Globus pallidus (tissue), 1 donor: ENCODE results near the gene TANC1.
A peak's percentile ranks its signal among the peaks of the same experiment; 100 is the strongest.
"Not testable (repeated sequence)": the region's sequence is repeated elsewhere in the genome, so short reads cannot be mapped to it uniquely, and the experiment has no call there.

Source experiments
- DNase-seq: peaks from one replicate; pipeline ENCODE4 v3.0.0-alpha.2; 2015; ENCODE audit warnings: low spot score

TANC1 gene

DNA sequence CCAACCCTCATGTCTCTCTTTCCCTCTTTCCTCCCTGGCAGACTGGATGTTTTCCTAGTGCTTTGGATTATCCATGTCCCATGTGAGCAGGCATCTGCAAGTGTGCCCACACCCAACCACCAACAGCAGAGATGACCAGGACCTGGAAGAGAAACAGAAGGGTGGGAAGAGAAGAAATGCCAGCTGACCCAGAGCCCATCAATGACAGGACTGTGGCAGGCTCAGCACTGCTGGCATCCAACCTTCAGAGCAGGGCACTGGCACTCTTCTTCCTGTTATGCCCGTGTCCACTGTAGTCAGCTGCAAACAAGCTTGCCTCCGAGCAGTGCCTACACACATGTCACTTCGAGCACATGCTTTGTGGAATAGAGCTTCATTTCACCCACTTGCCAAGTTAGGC lies 121.1 kb downstream of the TANC1 start:
- no peak for DNase-seq

DNA sequence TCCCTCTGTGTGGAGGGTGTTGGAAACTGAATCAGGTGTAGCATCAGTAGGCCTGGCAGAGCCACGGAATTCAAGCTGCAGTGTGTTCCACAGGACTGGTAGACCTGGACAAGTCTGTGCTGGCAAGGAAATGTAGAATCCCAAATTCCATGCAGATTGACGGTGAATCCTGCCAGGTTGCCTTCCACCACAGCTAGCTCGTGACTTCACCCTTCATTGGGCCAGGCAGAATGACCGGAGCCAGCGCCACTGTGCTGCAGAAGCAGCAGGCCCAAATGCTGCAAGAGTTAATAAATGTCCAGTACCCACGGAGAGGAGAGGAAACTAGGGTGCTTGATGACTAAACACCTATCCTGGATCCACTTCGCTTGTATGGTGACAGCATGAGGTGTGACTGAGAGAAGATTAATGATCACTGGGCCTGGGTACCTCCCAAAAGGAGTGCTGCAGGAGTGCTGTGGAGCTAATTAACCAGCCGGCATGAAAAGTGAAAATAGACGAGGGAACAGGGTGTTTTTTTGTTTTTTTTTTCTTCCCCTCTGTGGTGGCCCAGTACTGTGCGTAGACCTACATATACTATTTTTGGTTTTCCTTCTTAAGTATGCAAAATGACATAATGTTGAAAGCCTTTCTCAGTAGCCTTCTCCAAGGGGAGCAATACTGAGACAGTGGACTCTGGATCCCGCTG lies 122.2 kb downstream of the TANC1 start:
- DNase-seq = no peak

DNA sequence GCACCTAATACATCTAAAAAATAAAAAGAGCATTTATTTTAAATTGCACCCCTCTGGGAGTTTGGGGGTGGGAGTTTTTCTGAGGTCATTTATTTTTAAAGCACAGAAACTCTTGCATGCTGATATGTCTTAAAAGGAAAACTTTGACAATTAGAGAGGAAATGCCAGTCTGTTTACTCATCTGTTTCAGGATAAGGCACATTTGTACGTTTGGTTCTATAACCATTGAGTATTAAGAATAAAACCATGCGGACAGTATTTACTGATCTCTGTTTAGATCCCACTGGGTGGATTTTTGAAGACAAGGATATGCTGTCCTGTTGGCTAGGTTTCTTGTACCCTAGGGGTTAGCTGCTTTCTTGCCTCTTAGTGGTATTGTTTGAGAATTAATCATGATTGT lies 122.9 kb downstream of the TANC1 start:
- DNase-seq = no peak

DNA sequence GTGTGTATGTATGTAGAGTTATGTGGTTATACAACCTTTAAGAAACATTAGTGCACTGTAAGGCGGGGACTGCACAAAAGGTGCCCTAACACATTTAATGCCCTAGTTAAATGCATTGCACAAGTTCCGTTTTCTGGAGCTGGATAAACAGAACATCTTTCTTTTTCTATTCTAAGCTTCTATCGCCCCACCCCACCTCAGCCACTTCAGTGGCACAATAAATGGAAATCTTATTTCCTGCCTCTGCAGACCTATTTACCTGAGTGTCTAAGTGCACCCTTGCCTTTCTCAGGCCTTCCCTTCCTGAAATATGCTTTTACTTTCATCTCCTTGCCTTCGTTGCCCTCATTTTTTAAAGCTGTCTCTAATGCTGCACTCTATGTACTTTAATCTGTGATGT lies 123.5 kb downstream of the TANC1 start:
- DNase-seq = no peak

DNA sequence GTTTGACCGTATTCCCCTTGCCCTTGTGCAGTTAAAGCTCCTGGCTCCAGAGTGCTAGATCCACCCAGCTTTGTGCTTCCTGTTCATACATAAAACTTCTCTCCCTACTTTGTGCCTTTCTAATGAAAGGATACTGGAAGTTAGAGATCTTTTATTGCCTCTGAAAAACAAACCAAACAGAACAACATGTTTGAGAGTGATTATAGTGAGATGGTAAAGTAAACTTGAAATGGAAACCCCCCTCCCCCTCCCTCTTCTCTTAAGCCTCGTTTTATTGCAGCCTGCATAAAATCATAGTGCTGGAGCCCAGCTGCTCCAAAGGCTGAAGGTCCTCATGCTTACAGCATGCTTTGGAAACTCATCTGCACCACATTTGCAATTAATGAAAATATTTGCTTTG lies 125.1 kb downstream of the TANC1 start:
- no peak for DNase-seq

DNA sequence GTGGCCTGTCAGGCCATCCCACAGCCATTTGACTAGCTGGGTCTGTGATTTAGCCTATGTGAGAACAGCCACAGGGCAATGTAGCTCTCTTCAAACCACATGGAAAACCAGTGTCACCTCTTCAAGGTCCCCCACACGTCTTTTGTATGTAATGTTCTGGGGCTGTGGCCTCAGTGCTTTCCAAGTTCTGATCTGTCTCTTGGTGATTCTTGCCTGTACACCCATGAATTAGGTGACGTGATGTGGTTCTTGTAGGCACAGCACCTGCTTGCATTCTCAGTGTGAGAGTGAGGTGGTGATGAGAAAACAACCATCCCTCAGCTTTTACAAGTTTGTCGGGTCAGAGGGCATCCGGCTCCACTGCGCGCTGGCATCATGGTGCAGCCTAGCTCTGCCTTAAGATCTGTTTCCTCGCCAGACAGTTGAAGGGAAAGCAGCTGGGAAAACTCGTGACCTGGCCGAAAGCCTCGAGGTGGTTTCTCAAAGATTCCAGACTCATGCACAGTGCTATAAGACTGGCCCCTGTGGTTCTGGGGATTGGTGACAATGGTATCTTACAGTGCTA lies 125.8 kb downstream of the TANC1 start:
- DNase-seq = no peak

DNA sequence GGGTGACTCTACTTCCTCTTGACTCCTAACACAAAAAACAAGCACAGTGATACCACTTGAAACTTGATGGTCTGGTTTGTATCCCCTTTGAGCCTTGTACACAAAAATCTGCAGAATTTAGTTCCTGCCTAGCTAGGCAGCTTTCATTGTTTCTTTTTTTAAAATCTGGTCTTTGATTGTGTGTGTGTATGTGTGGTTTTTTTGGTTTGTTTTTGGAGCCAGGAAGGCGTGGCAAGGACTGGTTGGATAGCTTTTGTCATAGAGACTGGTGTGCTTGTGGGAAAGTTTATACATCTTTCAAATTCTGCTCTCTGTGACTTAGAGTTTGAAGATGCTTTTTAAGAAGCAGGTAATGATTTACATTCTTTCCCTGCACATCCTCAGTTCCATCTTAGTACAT lies 127.4 kb downstream of the TANC1 start:
- DNase-seq = no peak

DNA sequence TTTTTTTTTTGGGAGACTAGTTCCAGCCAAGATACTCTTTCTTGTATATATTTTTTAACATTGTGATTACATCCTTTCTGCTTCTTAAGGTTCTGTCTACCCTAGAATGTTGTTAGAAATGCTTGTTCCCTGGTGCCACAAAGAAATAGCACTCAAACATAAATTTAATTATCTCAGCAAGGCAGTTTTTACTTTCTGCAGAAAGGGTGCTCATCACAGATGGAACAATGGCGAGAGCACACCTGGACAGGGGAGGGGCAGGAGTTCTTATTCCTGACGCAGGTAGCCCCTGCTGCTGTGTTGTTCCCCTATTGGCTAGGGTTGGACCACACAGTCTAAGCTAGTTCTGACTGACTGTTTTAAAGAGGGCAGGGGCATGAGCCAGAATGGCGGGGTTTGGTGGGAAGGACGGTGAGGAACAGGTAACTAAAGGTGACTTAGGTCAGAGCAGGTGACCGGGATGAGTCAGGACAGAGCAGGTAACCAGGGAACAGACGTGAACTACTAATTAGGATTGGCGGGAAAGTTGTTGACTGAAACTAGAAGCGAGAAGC lies 127.9 kb downstream of the TANC1 start:
- not testable (repeated sequence) for DNase-seq

DNA sequence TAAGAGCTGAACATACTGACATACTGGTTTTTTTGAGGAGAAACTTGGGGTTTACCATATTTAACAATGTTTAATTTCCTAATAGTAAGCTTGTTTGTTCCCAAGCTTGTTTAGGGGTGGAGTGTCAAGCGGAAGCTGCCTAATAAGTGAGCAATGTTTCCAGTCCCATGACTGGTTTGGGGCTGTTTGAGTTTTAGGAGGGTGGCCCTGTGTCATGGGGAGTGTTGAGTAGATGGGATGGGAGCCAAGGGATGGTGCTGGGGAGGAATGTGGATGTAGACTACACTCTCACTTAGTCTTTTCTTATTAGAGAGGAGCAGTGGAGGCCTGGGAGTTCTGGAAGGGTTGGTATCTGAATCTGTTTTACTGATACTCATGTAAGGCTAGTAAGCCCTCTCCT lies 128.5 kb downstream of the TANC1 start:
- DNase-seq = no peak

DNA sequence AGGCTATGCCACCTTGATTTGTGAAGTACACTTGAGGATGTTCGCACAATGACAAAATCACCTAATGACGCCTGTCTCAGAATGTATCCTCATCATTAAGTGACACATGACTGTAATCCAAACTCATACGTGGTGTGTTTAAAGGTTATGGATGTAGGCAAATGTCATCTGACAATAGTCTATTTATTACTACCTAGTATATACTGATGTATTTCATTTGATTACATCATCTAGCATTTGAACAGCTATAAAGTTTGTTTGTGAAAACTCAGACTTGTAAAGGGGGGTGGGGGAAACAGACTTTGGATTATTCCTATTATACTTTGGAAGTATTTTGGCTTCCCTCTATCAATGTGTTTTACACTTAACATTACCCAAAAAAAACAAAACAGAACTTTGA lies 129.9 kb downstream of the TANC1 start:
- DNase-seq = no peak

DNA sequence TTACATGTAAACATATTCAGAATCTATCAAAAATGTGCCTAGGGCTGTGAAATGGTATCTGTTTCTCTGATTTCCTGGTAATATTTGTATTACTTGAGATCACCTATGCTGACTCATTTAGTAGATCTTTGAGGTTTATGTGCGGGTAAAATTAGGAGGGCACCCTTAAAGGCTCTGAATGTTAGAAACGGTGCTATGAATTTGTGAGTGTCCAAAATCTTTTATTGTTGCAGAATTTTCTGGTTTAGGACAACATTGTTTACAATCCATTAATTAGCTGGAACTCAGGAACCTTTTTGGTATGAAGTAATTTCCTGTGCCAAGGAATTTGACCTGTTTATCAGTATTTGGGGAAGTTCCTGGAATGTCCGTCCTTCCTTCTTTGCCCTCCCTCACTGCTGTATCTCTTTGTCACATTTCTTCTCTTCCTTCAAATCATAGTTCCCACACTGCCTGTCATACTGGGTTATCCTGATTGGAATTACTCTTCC lies 130.5 kb downstream of the TANC1 start:
- DNase-seq = no peak

DNA sequence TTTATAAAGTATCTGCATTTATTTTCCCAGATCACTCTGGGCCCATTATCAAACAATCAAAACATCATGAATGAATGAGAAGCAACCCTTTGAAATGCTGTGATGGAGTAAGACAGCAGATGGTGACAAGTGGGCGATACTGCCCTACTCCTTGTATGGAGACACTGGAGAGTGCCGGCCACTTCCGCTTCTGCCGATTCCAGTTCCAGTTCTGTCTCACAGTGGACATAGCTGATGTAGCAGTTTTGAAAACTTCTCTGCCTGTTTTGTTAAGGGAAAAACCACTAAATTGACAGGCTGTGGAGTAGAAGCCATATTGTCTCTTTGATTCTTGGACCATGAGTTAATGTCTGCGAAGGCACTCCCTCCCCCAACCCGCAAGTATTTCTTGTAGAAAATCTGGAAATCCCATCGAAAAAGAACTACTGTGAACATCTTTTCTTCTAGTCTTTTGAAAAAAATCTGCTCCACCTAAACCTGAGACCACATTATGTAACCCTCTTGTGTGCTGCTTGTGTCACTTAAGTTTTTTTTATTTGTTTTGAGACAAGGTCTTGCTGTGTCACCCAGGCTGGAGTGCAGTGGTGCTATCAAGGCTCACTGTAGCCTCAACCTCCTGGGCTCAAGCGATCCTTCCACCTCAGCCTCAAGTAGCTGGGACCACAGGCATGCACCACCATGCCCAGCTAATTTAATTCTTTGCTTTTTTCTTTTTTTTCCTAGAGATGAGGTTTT lies 133.5 kb downstream of the TANC1 start:
- peak; percentile 51 for DNase-seq

DNA sequence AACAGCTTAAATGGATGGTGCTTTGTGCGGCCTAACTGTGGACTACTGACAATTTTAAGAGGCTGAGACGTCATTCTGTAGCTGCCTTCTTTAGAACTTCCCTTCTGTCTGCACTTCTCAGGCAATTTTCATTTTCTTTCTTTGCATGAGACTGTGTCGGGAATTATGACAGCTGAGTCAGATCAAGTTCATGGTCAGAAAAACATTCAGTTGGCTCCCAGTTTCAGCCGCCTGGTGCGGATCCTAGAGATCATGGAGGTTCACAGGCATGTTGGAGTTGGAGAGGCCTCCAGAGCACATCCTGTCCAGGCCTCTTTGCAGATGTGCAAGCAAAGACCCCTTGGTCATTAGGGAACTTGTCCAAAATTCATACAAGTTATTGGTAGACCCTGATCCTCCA lies 135.0 kb downstream of the TANC1 start:
- DNase-seq = no peak

DNA sequence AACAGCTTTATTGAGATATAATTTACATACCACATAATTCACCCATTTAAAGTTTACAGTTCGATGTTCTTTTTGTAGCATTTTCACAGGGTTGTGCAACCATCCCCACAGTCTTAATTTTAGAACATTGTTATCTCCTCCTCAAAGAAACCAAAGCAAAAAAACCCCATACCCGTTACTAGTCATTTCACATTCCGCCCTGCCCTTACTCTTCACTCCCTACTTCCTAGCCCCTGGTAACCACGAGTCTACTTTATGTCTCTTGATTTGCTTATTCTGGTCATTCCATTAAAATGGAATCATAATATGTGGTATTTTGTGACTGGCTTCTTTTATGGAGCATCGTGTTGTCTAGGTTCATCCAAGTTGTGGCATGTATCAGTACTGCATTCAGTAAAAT lies 137.7 kb downstream of the TANC1 start:
- no peak for DNase-seq

DNA sequence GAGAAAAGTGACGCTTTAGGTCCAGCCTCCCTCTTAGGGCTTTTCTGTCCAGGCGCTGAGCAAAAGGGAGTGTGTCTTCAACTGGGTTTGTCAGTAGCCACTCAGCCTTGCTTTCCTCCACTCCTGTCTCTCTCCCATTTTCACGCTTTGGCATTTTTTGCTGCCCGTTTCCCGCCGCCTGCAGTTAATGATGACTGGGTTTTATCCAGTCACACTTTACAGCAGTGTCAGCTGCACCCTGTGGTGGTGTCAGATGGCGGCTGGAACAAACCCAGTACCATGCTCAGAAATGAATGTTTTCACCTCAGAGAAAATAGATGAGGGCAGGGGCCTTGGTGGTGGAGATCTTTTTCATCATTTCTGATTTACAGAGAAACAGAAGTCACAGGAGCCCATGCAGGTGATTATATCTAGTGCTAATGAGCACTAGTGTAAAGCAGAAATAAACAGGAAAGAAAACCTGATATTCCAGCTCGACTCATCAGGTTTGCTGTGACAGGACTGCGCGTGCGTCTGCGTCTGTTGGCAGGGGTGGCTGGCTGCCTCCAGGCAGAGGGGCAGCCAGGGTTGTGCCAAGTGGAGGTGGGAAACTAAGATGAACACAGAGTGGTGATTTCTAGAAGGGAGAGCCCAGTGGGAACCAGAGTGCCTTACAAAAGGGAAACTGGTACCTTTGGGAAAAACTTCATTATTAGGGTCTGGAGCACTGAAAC lies 139.9 kb downstream of the TANC1 start:
- DNase-seq = no peak

DNA sequence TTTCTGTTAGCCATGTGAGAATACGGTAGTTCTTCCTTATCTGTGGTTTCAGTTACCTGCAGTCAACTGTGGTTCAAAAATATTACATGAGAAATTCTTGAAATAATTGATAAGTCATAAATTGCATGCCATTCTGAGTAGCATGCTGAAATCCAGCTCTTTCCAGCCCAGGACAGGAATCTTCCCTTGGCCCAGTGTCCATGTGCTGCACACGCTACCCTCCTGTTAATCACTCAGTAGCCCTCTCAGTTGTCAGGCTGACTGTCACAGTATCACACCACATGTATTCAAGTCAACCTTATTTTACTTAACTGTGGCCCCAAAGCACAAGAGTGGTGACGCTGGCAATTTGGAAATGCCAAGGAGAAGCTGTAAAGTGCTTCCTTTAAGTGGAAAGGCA lies 141.1 kb downstream of the TANC1 start:
- DNase-seq = no peak

DNA sequence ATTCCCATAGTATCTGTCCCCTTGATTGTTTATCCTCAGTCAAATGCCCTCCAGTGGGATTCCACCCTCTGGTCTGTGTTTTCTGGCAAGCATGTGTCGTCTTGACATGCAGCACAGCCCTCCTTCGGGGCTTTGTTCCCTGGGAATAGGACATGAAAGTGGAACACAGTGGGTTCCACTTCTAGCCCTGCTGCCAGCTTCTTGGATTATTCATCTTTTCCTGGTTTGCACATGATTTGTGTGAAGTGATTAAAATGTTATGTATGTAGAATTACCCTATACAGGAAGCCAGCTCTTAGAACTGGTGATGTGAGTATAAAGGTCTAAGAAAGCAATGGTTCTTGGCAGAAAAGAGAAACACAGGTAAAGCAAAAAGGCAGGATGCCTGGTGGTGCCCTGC lies 142.3 kb downstream of the TANC1 start:
- DNase-seq = no peak

DNA sequence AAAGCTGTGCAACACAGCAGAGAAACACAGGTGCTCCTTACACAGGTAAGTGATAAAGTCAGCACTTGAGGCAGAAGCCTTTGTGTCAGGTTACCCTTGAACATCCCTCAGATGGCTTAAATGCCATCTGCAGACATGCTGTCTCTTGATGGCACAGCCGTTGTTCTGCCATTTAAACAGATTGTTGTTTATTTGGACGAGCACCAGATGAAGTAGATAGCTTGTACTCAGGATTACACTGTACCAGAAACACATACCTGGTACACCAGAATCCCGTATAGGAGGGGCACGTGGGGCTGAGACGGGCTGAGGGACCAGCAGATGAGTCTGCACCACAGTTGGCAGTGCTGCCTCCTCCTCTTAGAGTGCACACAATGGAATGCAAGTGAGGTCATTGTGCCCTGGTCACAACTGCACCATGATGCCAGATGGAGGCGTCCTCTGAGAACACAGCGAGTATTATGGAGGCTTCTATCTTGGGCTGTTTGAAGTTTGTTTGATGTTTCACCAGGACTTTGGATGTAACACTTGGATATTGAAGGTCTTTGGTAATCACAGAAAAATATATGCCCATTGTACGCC lies 143.0 kb downstream of the TANC1 start:
- peak; percentile 88 for DNase-seq

DNA sequence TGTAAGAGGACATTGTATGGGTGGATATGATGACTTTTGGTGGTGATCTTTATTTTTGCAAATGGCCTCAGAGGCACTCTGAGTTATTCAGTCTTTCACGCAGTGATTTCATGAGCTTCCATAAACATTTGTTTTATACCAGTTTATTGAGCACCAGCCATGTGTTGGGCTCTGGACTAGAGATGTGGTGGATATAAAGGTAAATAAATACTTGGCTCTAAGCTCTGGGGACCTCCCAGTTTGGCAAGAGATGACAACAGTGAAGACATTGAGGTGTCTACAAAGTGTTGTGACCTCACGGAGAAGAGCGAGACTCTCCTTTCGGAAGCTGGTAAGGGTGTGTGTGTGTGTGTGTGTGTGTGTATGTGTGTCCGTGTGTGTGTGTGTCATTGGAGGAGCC lies 146.4 kb downstream of the TANC1 start:
- no peak for DNase-seq

DNA sequence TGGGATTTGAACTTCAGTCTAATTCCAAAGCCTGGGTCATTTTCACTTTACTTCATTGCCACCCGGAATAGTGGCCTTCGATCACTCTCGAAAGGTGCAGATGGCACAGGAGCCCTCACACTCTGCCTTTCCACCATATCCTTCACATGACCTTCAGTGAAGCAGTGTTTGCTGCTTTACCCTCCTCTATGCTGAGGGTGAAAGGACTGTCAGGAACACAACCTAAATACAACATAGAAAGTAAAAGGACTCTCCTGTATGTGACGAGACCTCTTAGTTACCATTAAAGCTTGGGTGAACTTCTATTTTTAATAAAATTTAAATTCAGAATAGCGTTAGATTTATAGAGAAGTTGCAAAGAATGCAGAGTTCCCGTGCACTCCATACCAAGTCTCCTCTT lies 148.5 kb downstream of the TANC1 start:
- DNase-seq = no peak

DNA sequence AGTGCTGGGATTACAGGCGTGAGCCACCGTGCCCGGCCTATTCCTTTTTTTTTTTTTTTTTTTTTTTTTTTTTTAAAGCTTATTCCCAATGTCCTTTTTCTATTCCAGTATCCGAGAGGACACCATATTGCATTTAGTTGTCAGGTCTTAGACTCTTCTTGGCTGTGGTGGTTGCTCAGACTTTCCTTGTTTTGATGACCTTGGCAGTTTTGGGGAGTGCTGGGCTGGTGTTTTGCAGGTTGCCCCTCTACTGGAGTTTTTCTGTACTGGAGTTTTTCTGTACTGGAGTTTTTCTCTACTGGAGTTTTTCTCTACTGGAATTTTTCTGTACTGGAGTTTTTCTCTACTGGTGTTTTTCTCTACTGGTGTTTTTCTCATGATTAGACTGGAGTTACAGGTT lies 149.2 kb downstream of the TANC1 start:
- DNase-seq = no peak
